Measurements from ENCODE around the gene CACNB2. TPM values are rescaled to one million over a fixed set of nuclear protein-coding genes. Genes with fewer than 3 reads are reported as not detected.

Gene CACNB2
- total RNA-seq, 1 experiment from 2014 or later: 3.2 TPM

GRCh38 chr10:18352175-18352574 lies 212.0 kb downstream of the CACNB2 start (continued):
- TF ChIP-seq, protein P1, sequence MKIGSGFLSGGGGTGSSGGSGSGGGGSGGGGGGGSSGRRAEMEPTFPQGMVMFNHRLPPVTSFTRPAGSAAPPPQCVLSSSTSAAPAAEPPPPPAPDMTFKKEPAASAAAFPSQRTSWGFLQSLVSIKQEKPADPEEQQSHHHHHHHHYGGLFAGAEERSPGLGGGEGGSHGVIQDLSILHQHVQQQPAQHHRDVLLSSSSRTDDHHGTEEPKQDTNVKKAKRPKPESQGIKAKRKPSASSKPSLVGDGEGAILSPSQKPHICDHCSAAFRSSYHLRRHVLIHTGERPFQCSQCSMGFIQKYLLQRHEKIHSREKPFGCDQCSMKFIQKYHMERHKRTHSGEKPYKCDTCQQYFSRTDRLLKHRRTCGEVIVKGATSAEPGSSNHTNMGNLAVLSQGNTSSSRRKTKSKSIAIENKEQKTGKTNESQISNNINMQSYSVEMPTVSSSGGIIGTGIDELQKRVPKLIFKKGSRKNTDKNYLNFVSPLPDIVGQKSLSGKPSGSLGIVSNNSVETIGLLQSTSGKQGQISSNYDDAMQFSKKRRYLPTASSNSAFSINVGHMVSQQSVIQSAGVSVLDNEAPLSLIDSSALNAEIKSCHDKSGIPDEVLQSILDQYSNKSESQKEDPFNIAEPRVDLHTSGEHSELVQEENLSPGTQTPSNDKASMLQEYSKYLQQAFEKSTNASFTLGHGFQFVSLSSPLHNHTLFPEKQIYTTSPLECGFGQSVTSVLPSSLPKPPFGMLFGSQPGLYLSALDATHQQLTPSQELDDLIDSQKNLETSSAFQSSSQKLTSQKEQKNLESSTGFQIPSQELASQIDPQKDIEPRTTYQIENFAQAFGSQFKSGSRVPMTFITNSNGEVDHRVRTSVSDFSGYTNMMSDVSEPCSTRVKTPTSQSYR (CRISPR knock-in tag; IDR thresholded peaks at IDR 0.05): no peak
- no peak for TF ChIP-seq IRF1 (CRISPR knock-in tag; IDR thresholded peaks at IDR 0.05)
- TF ChIP-seq, protein P2, sequence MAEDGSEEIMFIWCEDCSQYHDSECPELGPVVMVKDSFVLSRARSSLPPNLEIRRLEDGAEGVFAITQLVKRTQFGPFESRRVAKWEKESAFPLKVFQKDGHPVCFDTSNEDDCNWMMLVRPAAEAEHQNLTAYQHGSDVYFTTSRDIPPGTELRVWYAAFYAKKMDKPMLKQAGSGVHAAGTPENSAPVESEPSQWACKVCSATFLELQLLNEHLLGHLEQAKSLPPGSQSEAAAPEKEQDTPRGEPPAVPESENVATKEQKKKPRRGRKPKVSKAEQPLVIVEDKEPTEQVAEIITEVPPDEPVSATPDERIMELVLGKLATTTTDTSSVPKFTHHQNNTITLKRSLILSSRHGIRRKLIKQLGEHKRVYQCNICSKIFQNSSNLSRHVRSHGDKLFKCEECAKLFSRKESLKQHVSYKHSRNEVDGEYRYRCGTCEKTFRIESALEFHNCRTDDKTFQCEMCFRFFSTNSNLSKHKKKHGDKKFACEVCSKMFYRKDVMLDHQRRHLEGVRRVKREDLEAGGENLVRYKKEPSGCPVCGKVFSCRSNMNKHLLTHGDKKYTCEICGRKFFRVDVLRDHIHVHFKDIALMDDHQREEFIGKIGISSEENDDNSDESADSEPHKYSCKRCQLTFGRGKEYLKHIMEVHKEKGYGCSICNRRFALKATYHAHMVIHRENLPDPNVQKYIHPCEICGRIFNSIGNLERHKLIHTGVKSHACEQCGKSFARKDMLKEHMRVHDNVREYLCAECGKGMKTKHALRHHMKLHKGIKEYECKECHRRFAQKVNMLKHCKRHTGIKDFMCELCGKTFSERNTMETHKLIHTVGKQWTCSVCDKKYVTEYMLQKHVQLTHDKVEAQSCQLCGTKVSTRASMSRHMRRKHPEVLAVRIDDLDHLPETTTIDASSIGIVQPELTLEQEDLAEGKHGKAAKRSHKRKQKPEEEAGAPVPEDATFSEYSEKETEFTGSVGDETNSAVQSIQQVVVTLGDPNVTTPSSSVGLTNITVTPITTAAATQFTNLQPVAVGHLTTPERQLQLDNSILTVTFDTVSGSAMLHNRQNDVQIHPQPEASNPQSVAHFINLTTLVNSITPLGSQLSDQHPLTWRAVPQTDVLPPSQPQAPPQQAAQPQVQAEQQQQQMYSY (CRISPR knock-in tag; IDR thresholded peaks at IDR 0.05): no peak
- TF ChIP-seq ZNF232 (CRISPR knock-in tag; IDR thresholded peaks at IDR 0.05): no peak
- no peak for TF ChIP-seq STAT6 (CRISPR knock-in tag; conservative IDR thresholded peaks at IDR 0.05; ENCODE audit: low read depth)
- TF ChIP-seq, protein P3, sequence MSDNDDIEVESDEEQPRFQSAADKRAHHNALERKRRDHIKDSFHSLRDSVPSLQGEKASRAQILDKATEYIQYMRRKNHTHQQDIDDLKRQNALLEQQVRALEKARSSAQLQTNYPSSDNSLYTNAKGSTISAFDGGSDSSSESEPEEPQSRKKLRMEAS (CRISPR knock-in tag; IDR thresholded peaks at IDR 0.05): no peak

GRCh38 chr10:18359812-18360211 lies 219.6 kb downstream of the CACNB2 start:
- Mint-ChIP-seq H3K36me3 (no peaks in the 10 kb centered on the region), H3K4me3 (no peak overlapping the region), H3K27me3 (ENCODE audit: low read depth) (no peaks in the 10 kb centered on the region), H3K27ac (no peak overlapping the region), H3K9me3 (no peaks in the 10 kb centered on the region), H3K4me1 (no peaks in the 10 kb centered on the region)
- POLR2A ChIA-PET: no interaction called here
- CTCF ChIA-PET: no interaction called here
- ATAC-seq: no peak
- TF ChIP-seq ZNF416 (CRISPR knock-in tag; IDR thresholded peaks at IDR 0.05): no peak
- no peak for DNase-seq (ENCODE audit: low spot score)

GRCh38 chr10:18362892-18363291 lies 222.7 kb downstream of the CACNB2 start:
- ATAC-seq (no peak), DNase-seq (ENCODE audit: low spot score) (no peak)
- Mint-ChIP-seq H3K4me3 (no peak overlapping the region), H3K27ac (no peak overlapping the region), H3K4me1 (no peaks in the 10 kb centered on the region), H3K36me3 (no peaks in the 10 kb centered on the region), H3K9me3 (no peaks in the 10 kb centered on the region), H3K27me3 (ENCODE audit: low read depth) (no peaks in the 10 kb centered on the region)
- CTCF ChIA-PET: interaction anchor here (1.1 kb wide), 1 partner anchor 61 kb away, joined by 3 read pairs; no protein-coding TSS in a partner anchor
- POLR2A ChIA-PET: no interaction called here
- TF ChIP-seq JUN (CRISPR knock-in tag; IDR thresholded peaks at IDR 0.05): no peak
- TF ChIP-seq KAT7 (CRISPR knock-in tag; IDR thresholded peaks at IDR 0.05; ENCODE audit: borderline replicate concordance): no peak
- no peak for TF ChIP-seq ESRRA (CRISPR knock-in tag; IDR thresholded peaks at IDR 0.05; ENCODE audit: borderline replicate concordance)
- TF ChIP-seq ZNF263 (CRISPR knock-in tag; IDR thresholded peaks at IDR 0.05; ENCODE audit: low read depth): no peak
- TF ChIP-seq, protein P4, sequence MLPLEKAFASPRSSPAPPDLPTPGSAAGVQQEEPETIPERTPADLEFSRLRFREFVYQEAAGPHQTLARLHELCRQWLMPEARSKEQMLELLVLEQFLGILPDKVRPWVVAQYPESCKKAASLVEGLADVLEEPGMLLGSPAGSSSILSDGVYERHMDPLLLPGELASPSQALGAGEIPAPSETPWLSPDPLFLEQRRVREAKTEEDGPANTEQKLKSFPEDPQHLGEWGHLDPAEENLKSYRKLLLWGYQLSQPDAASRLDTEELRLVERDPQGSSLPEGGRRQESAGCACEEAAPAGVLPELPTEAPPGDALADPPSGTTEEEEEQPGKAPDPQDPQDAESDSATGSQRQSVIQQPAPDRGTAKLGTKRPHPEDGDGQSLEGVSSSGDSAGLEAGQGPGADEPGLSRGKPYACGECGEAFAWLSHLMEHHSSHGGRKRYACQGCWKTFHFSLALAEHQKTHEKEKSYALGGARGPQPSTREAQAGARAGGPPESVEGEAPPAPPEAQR (CRISPR knock-in tag; IDR thresholded peaks at IDR 0.05): no peak
- no peak for TF ChIP-seq ZNF232 (CRISPR knock-in tag; IDR thresholded peaks at IDR 0.05)
